Bronchus fibroblast of lung (primary cell): ENCODE results near the gene DDX28. TPM values are rescaled to one million over a fixed set of nuclear protein-coding genes. Genes with fewer than 3 reads are reported as not detected.

Source experiments
- total RNA-seq: library from RNA; depleted of rRNA; stranded (reverse); fragments of >200 nt; gene quantifications from 2 replicates; pipeline ENCODE4 v1.2.3, GENCODE V29; 2015

DDX28 gene, protein sequence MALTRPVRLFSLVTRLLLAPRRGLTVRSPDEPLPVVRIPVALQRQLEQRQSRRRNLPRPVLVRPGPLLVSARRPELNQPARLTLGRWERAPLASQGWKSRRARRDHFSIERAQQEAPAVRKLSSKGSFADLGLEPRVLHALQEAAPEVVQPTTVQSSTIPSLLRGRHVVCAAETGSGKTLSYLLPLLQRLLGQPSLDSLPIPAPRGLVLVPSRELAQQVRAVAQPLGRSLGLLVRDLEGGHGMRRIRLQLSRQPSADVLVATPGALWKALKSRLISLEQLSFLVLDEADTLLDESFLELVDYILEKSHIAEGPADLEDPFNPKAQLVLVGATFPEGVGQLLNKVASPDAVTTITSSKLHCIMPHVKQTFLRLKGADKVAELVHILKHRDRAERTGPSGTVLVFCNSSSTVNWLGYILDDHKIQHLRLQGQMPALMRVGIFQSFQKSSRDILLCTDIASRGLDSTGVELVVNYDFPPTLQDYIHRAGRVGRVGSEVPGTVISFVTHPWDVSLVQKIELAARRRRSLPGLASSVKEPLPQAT
- total RNA-seq: 6.4 and 7.7 TPM in 2 replicates

DNA sequence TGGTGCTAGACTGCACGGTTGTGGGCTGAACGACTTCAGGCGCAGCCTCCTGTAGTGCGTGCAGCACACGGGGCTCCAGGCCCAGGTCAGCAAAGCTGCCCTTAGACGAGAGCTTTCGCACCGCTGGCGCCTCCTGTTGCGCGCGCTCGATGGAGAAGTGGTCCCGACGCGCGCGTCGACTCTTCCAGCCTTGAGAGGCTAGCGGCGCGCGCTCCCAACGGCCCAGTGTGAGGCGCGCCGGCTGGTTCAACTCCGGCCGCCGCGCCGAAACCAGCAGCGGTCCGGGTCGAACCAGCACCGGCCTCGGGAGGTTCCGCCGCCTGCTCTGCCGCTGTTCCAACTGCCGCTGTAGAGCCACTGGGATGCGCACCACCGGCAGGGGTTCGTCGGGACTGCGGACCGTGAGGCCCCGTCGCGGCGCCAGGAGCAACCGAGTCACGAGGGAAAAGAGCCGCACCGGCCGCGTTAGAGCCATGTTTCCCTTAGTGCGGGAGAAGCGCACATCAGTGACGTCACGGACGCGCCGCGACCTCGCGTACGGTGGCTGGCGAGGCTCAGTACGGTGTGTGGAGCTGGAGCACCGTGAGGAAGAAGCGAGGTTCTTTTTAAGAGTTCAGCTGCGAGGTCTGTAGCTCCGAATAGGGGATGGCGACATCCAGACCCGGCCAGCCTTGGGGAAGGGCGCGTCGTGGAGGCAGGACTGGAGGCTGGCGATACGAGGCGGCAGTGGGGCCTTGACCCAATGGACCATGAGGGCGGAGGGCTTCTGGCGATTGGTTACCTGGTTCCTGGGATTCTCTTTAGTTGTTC lies at the start of gene DDX28, which contains the start of gene DUS2:
Gene DDX28, minus strand, starts transcription at position 505 of the 810 bp plus-strand sequence. Its CDS starts 30 bp downstream, at position 475.
Gene DUS2, plus strand, starts transcription at position 557 of the 810 bp plus-strand sequence. CDS start 14,740 bp downstream, outside the sequence.

DNA sequence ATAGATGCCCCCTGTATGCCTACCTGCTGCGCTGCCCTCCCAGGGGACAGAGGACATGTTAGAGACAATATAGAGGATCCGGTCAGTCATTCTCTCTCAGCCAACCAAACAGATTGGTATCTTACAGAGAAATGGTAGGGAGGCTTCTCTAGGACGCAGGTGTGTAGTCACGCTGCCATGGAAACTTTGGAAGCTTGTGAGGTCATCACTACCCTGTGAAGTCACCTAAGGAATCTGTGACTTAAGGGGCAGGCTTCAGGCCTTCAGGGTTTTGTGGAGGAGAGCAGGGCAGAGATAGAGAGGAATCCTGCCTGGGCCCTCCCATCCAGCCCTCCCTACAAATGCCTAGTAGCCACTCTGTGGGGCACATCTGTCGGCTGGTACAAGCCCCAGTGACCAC lies 7.4 kb downstream of the DDX28 start, which contains the start of gene DPEP2NB:
Gene DPEP2NB, minus strand, starts transcription at position 231 of the 400 bp plus-strand sequence. Its CDS starts 141 bp downstream, at position 90.

DNA sequence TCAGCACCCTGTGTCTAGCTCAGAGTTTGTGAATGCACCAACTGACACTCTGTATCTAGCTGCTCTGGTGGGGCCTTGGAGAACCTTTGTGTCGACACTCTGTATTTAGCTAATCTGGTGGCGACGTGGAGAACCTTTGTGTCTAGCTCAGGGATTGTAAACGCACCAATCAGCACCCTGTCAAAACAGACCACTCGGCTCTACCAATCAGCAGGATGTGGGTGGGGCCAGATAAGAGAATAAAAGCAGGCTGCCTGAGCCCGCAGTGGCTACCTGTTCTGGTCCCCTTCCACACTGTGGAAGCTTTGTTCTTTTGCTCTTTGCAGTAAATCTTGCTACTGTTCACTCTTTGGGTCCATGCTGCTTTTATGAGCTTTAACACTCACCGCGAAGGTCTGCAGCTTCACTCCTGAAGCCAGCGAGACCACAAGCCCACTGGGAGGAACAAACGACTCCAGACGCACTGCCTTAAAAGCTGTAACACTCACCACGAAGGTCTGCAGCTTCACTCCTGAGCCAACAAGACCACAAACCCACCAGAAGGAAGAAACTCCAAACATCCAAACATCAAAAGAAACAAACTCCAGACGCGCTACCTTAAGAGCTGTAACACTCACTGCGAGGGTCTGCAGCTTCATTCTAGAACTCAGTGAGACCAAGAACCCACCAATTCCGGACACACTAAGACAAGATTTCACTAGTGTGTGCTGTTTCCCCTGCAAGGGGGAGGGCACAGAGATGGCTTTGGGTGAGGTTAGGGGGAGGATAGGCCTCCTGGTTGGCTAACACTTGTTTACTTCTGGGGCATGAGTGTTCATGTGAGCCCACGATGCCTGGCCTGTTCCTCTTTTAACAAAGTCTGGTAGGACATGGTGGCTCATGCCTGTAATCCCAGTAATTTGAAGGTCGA lies 24.0 kb downstream of the DDX28 start, which contains the start of gene DPEP2:
Gene DPEP2, minus strand, starts transcription at position 706 of the 910 bp plus-strand sequence. CDS start 6,272 bp downstream, outside the sequence.

DNA sequence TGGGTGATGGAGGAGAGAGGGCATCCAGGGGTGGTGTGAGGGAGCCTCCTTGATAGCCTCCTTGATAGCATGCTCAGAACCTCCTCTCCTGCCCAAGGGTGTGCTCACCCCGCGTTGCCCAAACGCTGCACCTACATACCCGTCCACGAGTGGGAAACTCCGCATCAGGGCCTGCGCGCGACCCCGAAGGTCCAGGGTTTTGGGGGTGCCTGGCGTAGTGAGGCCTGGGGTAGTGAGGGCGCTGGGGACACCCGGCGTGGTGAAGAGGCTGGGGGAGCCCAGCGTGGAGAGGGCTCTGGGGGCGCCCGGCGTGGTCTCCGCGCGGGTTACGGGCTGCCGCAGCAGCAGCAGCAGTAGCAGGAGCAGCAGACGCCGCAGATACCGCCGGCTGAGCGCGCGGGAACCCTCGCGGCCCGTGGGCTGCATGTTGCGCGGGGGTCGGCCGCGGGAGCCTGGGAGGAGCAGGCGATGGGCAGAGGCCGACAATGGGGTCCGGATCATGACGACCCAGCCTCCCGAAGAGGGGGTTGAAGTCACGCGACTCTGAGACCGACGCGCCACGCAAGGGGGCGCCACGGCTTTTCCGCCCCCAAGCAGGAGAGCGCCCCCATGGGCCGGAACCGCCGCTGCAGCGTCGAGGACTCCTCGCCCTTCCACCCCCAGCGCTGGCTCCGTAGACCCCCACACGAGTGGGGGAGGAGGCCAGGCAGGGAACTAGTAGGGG lies 42.9 kb downstream of the DDX28 start, which contains the start of gene DPEP3:
Gene DPEP3, minus strand, starts transcription at position 545 of the 724 bp plus-strand sequence. Its CDS starts 119 bp downstream, at position 426.

Other genes starting within 250 kb of the DDX28 start
- gene RANBP10, start 216.7 kb downstream of the DDX28 start, total RNA-seq: 4.0 and 4.4 TPM in 2 replicates
- 0.17 and 1.2 TPM in 2 replicates for gene TSNAXIP1, start 216.3 kb downstream of the DDX28 start, total RNA-seq
- 35.1 and 35.2 TPM in 2 replicates for gene THAP11, start 180.9 kb downstream of the DDX28 start, total RNA-seq
- 154 and 200 TPM in 2 replicates for gene NUTF2, start 176.3 kb downstream of the DDX28 start, total RNA-seq
- gene CENPT, start 175.5 kb downstream of the DDX28 start, total RNA-seq: 38.0 and 38.8 TPM in 2 replicates
- 48.5 and 62.5 TPM in 2 replicates for gene EDC4, start 150.2 kb downstream of the DDX28 start, total RNA-seq
- 0.30 and 0.50 TPM in 2 replicates for gene NRN1L, start 138.3 kb downstream of the DDX28 start, total RNA-seq
- gene PSKH1, start 130.0 kb downstream of the DDX28 start, total RNA-seq: 10.6 and 12.5 TPM in 2 replicates
- 1.0 and 1.3 TPM in 2 replicates for gene CTRL, start 91.4 kb downstream of the DDX28 start, total RNA-seq
- gene PSMB10, start 86.4 kb downstream of the DDX28 start, total RNA-seq: 40.0 and 47.4 TPM in 2 replicates
- gene LCAT, start 79.1 kb downstream of the DDX28 start, total RNA-seq: 10.1 and 11.6 TPM in 2 replicates
- 29.4 and 33.1 TPM in 2 replicates for gene SLC12A4, start 54.6 kb downstream of the DDX28 start, total RNA-seq
- gene DPEP3, start 42.7 kb downstream of the DDX28 start, total RNA-seq: not detected in 2 replicates
- gene DPEP2, start 23.7 kb downstream of the DDX28 start, total RNA-seq: not detected in 2 replicates
- gene DPEP2NB, start 7.3 kb downstream of the DDX28 start, total RNA-seq: not detected in 2 replicates
- gene DUS2, start 52 bp upstream of the DDX28 start, total RNA-seq: 19.5 and 22.0 TPM in 2 replicates
- 9.1 and 10.9 TPM in 2 replicates for gene NFATC3, start 62.1 kb upstream of the DDX28 start, total RNA-seq
- 0.30 and 0.50 TPM in 2 replicates for gene ESRP2, start 212.9 kb upstream of the DDX28 start, total RNA-seq
- 17.5 and 18.7 TPM in 2 replicates for gene PLA2G15, start 222.1 kb upstream of the DDX28 start, total RNA-seq
- 9.7 and 12.8 TPM in 2 replicates for gene SLC7A6, start 241.3 kb upstream of the DDX28 start, total RNA-seq